HUES64 (cell line): ENCODE results near the gene TCN2.

Experiments used
- H3K27ac ChIP-seq: 2 replicates; pipeline ENCODE4 v1.7.0; 2013; ENCODE audit warnings: low read depth, low read length, inconsistent platforms
- H3K27me3 ChIP-seq: 2 replicates; pipeline ENCODE4 v1.6.1; 2013; ENCODE audit warnings: mild to moderate bottlenecking, low read length; ENCODE audit not compliant: insufficient read depth
- H3K36me3 ChIP-seq: 2 replicates; pipeline ENCODE4 v1.6.1; 2013; ENCODE audit warnings: mild to moderate bottlenecking, low read length; ENCODE audit not compliant: insufficient read depth
- H3K4me1 ChIP-seq: 2 replicates; pipeline ENCODE4 v1.6.1; 2013; ENCODE audit warnings: mild to moderate bottlenecking, low read length, moderate library complexity; ENCODE audit not compliant: insufficient read depth
- H3K4me3 ChIP-seq: 2 replicates; pipeline ENCODE4 v1.5.1; 2013; ENCODE audit warnings: mild to moderate bottlenecking, low read length, moderate library complexity
- H3K9ac ChIP-seq: 2 replicates; pipeline ENCODE4 v1.6.1; 2013; ENCODE audit warnings: mild to moderate bottlenecking, low read depth, low read length
- H3K9me3 ChIP-seq: 2 replicates; pipeline ENCODE4 v1.6.1; 2013; ENCODE audit warnings: low read depth, low read length; ENCODE audit not compliant: insufficient read depth
- WGBS: fragments of 150-250, 120-280 bp; methylation state at CpG from one replicate; pipeline ENCODE4 v1.1.7; 2013; ENCODE audit warnings: missing lambda C conversion rate; 5-methylcytosine and 5-hydroxymethylcytosine counted together

Gene TCN2

DNA sequence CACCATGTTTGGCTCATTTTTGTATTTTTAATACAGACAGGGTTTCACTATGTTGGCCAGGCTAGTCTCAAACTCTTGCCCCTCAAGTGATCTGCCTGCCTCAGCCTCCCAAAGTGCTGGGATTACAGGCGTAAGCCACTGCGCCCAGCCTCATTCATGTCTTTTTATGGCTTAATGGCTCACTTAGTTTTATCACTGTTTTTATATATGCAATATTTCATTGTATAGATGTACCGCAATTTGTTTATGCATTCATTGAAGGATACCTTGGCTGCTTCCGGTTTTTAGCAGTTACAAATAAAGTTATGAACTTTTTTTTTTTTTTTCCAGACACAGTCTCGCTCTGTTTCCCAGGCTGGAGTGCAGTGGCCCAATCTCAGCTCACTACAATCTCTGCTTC, 5.5 kb upstream of the TCN2 start:
- no peak overlapping the region for H3K27ac ChIP-seq
- 95% methylated on average over 5 of the region's 5 CpGs for WGBS
- no peaks in the 10 kb centered on the region for H3K36me3 ChIP-seq
- H3K4me1 ChIP-seq = peaks cover 12% of the 10 kb centered on the region
- H3K27me3 ChIP-seq = no peaks in the 10 kb centered on the region
- H3K4me3 ChIP-seq = no peak overlapping the region
- no peaks in the 10 kb centered on the region for H3K9me3 ChIP-seq
- no peak overlapping the region for H3K9ac ChIP-seq

DNA sequence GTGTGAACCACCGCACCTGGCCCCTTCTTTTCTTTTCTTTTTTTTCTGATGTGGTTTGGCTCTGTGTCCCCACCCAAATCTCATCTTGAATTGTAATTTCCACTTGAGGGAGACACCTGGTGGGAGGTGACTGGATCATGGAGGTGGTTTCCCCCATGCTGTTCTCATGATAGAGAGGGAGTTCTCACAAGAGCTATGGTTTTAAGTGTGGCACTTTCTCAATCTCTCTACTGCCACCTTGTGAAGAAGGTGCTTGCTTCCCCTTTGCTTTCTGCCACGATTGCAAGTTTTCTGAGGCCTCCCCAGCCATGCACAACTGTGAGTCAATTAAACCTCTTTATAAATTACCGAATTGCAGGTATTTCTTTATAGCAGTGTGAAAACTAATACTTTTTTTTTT, 4.9 kb upstream of the TCN2 start:
- no peaks in the 10 kb centered on the region for H3K36me3 ChIP-seq
- peaks cover 12% of the 10 kb centered on the region for H3K4me1 ChIP-seq
- H3K27me3 ChIP-seq = no peaks in the 10 kb centered on the region
- H3K9me3 ChIP-seq = no peaks in the 10 kb centered on the region
- H3K27ac ChIP-seq = no peak overlapping the region
- H3K9ac ChIP-seq = no peak overlapping the region
- H3K4me3 ChIP-seq = no peak overlapping the region
- WGBS = 69% methylated on average over 2 of the region's 3 CpGs

DNA sequence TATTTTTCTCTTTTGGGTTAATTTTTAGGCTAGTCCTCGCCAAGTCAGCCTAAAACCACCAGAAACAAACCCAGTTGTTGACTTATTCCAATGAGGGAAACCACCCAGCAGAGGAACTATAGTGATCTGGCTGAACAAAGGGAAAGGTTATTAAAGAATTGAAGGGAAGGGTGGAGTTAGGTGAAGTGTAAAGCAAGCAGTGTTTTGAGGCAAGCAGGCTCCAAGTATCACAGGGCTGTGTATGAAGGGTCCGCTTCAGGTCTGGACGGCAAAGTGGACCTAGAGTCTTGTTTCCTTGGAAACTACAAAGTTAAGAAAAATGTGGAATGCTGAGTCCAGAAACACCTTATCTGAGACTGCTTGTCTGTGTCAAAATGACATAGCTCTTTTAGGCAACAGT, 3.2 kb upstream of the TCN2 start:
- H3K9ac ChIP-seq = no peak overlapping the region
- H3K4me1 ChIP-seq = peaks cover 25% of the 10 kb centered on the region
- no peak overlapping the region for H3K4me3 ChIP-seq
- WGBS = 87% methylated on average over 3 of the region's 3 CpGs
- no peak overlapping the region for H3K27ac ChIP-seq
- H3K36me3 ChIP-seq = no peaks in the 10 kb centered on the region
- H3K27me3 ChIP-seq = no peaks in the 10 kb centered on the region
- no peaks in the 10 kb centered on the region for H3K9me3 ChIP-seq

DNA sequence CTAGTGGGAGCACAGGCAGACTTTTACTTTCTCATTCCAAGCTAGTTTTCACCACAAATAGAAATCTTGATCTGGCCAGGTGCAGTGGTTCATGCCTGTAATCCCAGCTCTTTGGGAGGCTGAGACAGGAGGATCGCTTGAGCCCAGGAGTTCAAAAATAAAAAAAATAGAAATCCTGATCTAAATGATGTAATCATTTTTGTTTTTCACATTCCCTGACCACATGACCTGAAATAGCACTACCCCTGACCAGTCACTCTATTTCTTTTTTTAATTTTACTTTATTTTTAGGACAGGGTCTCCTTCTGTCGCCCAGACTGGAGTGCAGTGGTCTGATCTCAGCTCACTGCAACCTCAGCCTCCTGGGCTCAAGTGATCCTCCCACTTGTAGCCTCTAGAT, 2.3 kb upstream of the TCN2 start:
- 97% methylated on average over 2 of the region's 2 CpGs for WGBS
- no peak overlapping the region for H3K27ac ChIP-seq

DNA sequence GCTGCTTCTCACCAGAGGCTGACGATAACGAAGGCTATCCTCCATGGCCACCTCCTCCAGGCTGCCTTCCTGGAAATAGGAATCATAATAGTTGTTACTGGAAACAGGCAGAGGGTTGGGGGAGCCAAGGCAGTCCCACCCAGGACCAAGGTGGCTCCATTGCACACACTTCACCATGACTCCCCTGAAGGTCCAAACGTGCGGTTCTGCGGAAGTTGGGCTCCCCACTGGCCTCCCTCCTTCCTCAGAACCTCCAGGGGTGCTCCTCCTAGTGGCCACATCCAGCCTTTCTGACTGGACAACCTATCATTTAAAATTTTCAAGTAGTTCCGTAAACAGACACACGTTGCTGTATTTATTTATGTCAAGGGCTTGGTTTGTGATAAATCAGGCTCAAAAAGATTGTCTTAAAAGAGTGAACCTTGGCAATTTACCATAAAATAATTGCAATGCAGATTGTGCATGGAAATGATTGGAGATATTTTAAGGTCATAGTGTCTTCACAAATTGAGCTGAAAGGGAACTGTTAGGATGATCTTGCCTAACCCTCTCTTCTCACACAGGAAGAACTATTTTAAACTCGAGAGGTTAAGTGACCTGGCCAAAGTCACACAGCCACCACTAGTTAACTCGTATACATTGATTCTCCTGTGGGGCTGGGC, 1.4 kb upstream of the TCN2 start:
- H3K9me3 ChIP-seq = no peaks in the 10 kb centered on the region
- 72% methylated on average over 9 of the region's 9 CpGs for WGBS
- peak overlapping the region; percentile 61 for H3K9ac ChIP-seq
- peaks cover 6% of the 10 kb centered on the region for H3K36me3 ChIP-seq
- peak overlapping the region; percentile 84 for H3K27ac ChIP-seq
- H3K4me3 ChIP-seq = peak overlapping the region; percentile 45
- H3K27me3 ChIP-seq = no peaks in the 10 kb centered on the region
- H3K4me1 ChIP-seq = peaks cover 37% of the 10 kb centered on the region

More for the DNA sequence above, 2.3 kb upstream of the TCN2 start:
- Histone ChIP-seq H3K36me3 (no peaks in the 10 kb centered on the region), H3K9me3 (no peaks in the 10 kb centered on the region), H3K27me3 (no peaks in the 10 kb centered on the region), H3K9ac (no peak overlapping the region), H3K4me3 (no peak overlapping the region), H3K4me1 (peaks cover 34% of the 10 kb centered on the region)

DNA sequence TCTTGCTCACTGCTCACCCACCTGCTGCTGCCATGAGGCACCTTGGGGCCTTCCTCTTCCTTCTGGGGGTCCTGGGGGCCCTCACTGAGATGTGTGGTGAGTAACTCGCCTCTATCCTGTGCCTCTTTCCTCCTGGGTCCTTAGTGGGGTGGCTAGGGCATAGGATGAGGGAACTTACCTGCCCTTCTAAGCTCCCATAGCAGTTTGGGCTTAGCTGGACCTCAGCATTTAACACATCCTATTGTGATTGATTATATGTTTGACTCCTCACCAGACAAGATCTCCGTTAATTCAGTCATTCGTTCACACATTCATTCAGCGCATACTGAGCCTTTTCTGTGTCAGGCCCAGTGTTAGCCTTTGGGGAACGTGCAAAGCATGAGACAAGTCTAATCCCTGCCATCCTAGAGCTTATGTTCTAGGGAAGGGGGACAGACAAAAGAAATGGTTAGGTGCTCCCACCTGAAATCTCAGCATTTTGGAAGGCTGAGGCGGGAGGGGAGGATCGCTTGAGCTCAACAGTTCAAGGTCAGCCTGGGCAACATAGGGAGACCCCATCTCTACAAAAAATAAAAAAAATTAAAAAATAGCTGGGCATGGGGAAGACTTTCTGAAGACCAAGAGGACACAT, 441 bp downstream of the TCN2 start:
- Histone ChIP-seq H3K27me3 (no peaks in the 10 kb centered on the region), H3K27ac (peak overlapping the region; percentile 91), H3K4me1 (peaks cover 37% of the 10 kb centered on the region), H3K9ac (peak overlapping the region; percentile 68), H3K36me3 (peaks cover 24% of the 10 kb centered on the region), H3K4me3 (peak overlapping the region; percentile 56), H3K9me3 (no peaks in the 10 kb centered on the region)
- 86% methylated on average over 7 of the region's 7 CpGs for WGBS

DNA sequence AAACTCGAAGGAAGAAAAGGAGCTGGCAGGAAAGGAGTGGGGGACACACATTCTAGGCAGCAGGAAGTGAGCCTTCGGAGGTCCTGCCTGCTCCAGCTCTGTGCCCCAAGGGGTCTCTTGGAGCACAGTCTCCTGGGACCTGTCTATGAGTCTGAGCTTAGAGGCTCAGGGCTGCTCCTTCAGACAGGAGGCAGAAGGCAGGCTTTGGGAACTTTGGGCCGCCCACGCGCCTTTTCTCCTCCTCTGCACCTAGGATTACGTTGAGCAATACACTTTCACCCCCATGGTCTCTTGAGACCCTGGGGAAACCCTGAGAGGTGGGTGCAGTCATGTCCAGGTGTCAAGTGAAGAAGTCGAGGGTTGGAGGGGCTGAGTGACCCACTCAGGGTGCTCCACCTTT, 965 bp downstream of the TCN2 start:
- 0 out of 2 replicates have a peak overlapping the region, but pooled peaks have one; percentile 39 for H3K27ac ChIP-seq
- H3K9me3 ChIP-seq = no peaks in the 10 kb centered on the region
- peaks cover 28% of the 10 kb centered on the region for H3K36me3 ChIP-seq
- no peaks in the 10 kb centered on the region for H3K27me3 ChIP-seq
- peaks cover 37% of the 10 kb centered on the region for H3K4me1 ChIP-seq
- H3K9ac ChIP-seq = peak overlapping the region; percentile 68; the same call in 1 of the 2 replicates
- peak overlapping the region; percentile 56 for H3K4me3 ChIP-seq
- 93% methylated on average over 7 of the region's 7 CpGs for WGBS

DNA sequence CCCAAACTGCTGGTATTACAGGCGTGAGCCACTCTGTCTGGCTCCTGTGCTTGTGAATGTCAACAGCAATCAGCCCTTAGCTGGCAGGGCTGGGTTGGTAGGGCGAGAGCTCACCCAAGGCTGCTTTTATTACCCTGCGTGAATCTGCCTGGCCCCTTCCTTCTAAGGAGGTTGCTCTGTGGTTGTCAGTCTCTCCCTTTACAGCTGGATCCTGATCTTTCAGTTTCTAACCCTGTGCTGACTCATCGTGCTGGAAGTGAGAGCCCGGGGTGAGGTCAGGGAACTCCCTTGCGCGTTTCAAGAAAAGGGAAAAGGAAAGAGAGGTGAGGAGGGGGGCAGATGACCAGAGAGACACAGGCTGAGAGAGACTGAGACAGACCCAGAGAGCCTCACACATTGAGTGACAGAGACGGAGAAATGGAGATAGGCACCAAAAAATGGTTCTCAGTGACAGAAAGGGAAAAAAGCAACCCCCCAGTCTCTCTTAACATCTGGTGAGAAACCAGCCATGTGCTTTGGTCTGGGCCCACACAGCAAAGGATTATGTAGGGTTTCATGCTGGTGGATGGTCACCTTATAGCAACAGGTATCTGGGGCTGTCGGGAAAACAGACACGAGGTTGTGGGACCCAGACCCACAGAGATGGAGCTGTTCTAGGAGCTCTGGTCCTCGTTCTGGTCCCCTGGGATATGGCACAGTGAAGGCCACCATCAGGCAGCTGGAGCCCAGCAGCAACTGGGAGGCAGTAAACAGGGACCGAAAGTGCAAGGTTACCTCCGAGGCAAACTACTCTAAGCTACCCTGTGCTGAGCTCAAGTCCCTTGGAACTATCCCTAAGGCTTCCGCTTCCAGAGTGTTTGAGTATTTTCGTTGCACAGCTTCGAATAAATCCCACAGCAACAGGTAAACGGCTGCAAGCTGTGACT, 2.5 kb downstream of the TCN2 start:
- WGBS = 72% methylated on average over 17 of the region's 17 CpGs
- H3K4me1 ChIP-seq = peaks cover 37% of the 10 kb centered on the region
- peak overlapping the region; percentile 55; the same call in 1 of the 2 replicates for H3K27ac ChIP-seq
- no peaks in the 10 kb centered on the region for H3K9me3 ChIP-seq
- no peaks in the 10 kb centered on the region for H3K27me3 ChIP-seq
- H3K4me3 ChIP-seq = no peak overlapping the region
- H3K9ac ChIP-seq = peak overlapping the region; percentile 40; the same call in 1 of the 2 replicates
- H3K36me3 ChIP-seq = peaks cover 40% of the 10 kb centered on the region

DNA sequence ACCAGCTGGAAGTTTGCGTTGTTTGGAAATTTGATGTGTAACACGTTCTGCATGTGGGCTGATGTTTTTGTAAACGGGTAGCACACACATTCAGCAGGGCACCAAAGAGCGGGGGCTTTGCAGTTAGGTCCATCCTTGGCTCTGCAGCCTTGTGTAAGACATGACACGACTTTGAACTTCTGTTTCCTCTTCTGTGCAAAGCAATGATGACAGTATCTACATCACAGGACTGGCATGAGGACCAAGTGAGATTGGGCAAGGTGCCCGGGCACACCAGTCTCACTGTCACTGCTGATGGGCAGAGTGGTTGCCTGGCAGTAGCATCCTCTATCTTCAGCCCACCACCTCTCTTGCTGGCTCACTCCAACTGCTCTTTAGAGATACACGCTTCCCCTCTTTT, 3.3 kb downstream of the TCN2 start:
- Histone ChIP-seq H3K36me3 (peaks cover 46% of the 10 kb centered on the region), H3K9me3 (no peaks in the 10 kb centered on the region), H3K9ac (no peak overlapping the region), H3K4me3 (no peak overlapping the region), H3K4me1 (peaks cover 35% of the 10 kb centered on the region), H3K27ac (no peak overlapping the region), H3K27me3 (no peaks in the 10 kb centered on the region)
- 89% methylated on average over 7 of the region's 7 CpGs for WGBS

DNA sequence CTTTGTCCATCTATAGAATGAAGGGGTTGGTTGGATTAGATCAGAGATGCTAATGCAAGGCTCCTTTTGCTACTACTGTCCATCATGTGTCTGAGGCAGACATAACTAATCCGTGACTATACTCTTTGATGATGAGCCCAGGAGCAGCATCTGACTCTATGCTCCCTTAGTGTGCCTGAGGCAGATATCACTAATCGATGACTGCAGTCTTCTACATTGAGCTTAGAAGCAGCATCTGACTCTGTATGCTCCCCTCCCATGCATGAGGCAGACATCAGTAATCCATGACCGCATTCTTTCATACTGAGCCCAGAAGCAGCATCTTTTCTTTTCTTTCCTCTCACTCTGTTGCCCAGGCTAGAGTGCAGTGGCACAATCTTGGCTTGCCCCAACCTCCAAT, 4.2 kb downstream of the TCN2 start:
- H3K4me3 ChIP-seq = no peak overlapping the region
- H3K9me3 ChIP-seq = no peaks in the 10 kb centered on the region
- no peak overlapping the region for H3K9ac ChIP-seq
- peaks cover 26% of the 10 kb centered on the region for H3K4me1 ChIP-seq
- H3K36me3 ChIP-seq = peaks cover 53% of the 10 kb centered on the region
- 96% methylated on average over 3 of the region's 3 CpGs for WGBS
- no peaks in the 10 kb centered on the region for H3K27me3 ChIP-seq
- H3K27ac ChIP-seq = no peak overlapping the region

DNA sequence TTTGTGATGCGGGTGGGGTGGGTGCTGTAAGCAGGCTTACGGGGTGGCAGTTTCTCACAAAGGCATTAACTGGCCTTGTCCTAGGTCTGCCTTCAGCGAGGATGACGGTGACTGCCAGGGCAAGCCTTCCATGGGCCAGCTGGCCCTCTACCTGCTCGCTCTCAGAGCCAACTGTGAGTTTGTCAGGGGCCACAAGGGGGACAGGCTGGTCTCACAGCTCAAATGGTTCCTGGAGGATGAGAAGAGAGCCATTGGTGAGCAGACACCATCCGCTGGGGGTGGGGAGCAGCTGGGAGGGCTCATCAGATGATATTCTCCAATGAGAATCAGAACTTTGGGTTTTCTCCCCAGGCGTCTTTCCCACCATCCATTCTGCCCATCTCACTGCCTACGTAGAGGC, 5.8 kb downstream of the TCN2 start:
- no peak overlapping the region for H3K4me3 ChIP-seq
- H3K9me3 ChIP-seq = no peaks in the 10 kb centered on the region
- H3K4me1 ChIP-seq = peaks cover 18% of the 10 kb centered on the region; the same call in 1 of the 2 replicates
- no peaks in the 10 kb centered on the region for H3K27me3 ChIP-seq
- WGBS = 87% methylated on average over 8 of the region's 8 CpGs
- H3K27ac ChIP-seq = no peak overlapping the region
- peaks cover 61% of the 10 kb centered on the region for H3K36me3 ChIP-seq
- H3K9ac ChIP-seq = no peak overlapping the region
